HEK293T (cell line): ENCODE measurements around the gene CD7.

Experiments used
- BHLHE40 ChIP-seq: fragments of 450-650 bp; IDR thresholded peaks from 2 replicates; pipeline ENCODE4 v1.6.1; 2016; ENCODE audit warnings: mild to moderate bottlenecking, moderate library complexity, borderline replicate concordance
- ELF4 ChIP-seq: fragments of 450-650 bp; IDR thresholded peaks from 2 replicates; pipeline ENCODE4 v1.6.1; 2017; ENCODE audit warnings: antibody characterized with exemption
- FOXA1 ChIP-seq: fragments of 450-650 bp; IDR thresholded peaks from 2 replicates; pipeline ENCODE4 v1.6.1; 2016; ENCODE audit warnings: mild to moderate bottlenecking
- FOXM1 ChIP-seq: fragments of 450-650 bp; IDR thresholded peaks from 2 replicates; pipeline ENCODE4 v1.6.1; 2017; ENCODE audit warnings: mild to moderate bottlenecking, borderline replicate concordance
- HDGF ChIP-seq: fragments of 450-650 bp; IDR thresholded peaks from 2 replicates; pipeline ENCODE4 v1.6.1; 2017; ENCODE audit warnings: antibody characterized with exemption, borderline replicate concordance
- NFRKB ChIP-seq: fragments of 450-650 bp; IDR thresholded peaks from 2 replicates; pipeline ENCODE4 v1.6.1; 2016; ENCODE audit warnings: mild to moderate bottlenecking, moderate library complexity
- PKNOX1 ChIP-seq: fragments of 450-650 bp; IDR thresholded peaks from 2 replicates; pipeline ENCODE4 v1.6.1; 2016
- SP1 ChIP-seq: fragments of 450-650 bp; IDR thresholded peaks from 2 replicates; pipeline ENCODE4 v1.6.1; 2017

GRCh38 chr17:82297280-82297713, 20.1 kb downstream of the CD7 start:
- TF ChIP-seq BHLHE40, result no peak
- no peak for TF ChIP-seq FOXA1
- TF ChIP-seq PKNOX1, result no peak
- TF ChIP-seq FOXM1, result no peak
- TF ChIP-seq SP1, result no peak
- no peak for TF ChIP-seq HDGF
- no peak for TF ChIP-seq ELF4
- no peak for TF ChIP-seq NFRKB
